ENCODE results near the gene SHISA5. TPM values are rescaled to one million over a fixed set of nuclear protein-coding genes. Genes with fewer than 3 reads are reported as not detected.

Gene SHISA5
- total RNA-seq, 4 donors from 2014 or later, result 64.1 to 90.6 (median 75.4) TPM

DNA sequence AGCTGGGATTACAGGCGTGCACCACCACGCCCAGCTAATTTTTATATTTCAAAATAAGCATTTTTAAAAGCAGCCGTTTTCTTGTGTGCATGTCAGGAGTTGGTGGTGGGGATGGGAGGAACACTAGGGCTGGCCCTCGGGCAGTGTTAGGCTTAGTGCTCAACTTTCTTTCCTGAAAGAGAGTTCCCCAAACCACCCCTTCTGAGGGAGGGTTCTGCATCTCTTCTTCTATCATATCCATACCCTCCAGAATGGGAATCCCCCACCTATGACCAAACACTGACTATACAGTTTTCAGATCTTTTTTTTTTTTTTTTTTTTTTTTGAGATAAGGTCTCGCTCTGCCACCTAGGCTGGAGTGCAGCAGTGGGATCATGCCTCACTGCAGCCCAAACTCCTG is 40.2 kb upstream of the SHISA5 start:
- TF ChIP-seq, protein P1, sequence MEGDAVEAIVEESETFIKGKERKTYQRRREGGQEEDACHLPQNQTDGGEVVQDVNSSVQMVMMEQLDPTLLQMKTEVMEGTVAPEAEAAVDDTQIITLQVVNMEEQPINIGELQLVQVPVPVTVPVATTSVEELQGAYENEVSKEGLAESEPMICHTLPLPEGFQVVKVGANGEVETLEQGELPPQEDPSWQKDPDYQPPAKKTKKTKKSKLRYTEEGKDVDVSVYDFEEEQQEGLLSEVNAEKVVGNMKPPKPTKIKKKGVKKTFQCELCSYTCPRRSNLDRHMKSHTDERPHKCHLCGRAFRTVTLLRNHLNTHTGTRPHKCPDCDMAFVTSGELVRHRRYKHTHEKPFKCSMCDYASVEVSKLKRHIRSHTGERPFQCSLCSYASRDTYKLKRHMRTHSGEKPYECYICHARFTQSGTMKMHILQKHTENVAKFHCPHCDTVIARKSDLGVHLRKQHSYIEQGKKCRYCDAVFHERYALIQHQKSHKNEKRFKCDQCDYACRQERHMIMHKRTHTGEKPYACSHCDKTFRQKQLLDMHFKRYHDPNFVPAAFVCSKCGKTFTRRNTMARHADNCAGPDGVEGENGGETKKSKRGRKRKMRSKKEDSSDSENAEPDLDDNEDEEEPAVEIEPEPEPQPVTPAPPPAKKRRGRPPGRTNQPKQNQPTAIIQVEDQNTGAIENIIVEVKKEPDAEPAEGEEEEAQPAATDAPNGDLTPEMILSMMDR (IDR thresholded peaks at IDR 0.05; ENCODE audit: low read depth), result no peak

DNA sequence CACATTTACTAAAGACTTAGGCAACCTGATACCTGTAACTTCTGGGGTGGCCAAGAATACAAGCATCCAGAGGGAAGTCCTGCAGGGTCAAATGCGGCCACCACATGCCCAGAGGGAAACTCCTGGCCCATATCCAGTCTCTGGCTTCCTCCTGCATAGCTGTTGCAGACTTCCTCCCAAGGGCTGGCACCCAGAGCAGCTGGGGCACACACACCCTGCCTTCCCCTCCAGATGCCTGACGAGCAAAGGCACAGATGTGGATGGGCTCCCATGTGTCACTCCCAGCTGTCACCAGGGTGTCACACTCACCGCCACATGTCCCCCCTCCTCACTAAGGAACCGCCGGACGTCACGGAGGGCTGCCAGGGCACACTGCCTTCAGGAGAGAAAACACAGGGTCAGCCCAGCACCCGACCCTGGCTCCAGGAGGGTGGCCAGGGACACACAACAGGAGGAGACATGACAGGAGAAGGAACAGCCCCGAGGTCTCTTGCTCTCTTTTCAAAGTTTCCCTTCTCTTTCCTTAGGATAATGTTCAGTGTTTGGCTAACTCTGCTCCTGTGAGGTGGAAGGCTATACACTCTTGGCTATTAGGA is 39.4 kb upstream of the SHISA5 start:
- TF ChIP-seq, protein P1 (IDR thresholded peaks at IDR 0.05; ENCODE audit: low read depth), result no peak

DNA sequence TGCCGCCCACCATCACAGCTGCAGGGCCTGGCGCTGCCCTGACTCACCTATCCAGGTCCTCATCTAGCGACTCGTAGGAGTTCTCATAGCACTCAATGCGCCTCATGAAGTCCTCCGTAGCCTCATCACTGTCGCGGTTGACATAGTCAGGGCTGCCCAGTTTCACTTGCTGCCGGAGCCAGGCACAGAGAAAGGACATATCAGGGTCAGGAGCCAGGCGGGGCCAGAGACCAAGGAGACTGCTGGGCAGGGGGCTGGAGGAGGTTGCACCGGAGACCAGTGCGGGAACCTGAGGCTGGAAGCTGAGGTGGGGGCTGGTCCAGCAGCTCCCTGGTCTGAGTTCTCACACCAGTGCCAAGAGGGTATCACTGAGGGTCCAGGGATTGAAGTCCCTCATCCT is 34.5 kb upstream of the SHISA5 start:
- TF ChIP-seq, protein P1 (IDR thresholded peaks at IDR 0.05; ENCODE audit: low read depth), result no peak

DNA sequence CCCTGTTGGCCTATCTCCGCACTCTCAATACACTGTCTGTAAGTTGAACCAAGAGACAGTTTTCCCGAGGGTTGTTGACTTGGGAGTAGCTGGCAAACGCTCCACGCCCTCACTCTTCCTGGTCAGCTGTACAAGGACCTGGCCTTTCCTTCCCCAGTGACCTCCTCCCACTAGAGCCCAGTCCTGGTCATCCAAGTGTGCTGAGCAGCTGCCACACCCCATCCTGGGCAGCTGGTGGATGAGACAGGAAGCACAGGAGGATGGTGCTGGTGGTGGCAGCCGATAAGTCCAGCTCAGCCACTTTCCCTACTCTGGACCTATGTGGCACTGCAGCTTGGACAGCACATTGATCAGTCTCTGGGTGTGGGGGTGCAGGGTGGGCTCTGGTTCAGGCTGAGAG is 32.8 kb upstream of the SHISA5 start:
- TF ChIP-seq, protein P1 (IDR thresholded peaks at IDR 0.05; ENCODE audit: low read depth), result no peak

DNA sequence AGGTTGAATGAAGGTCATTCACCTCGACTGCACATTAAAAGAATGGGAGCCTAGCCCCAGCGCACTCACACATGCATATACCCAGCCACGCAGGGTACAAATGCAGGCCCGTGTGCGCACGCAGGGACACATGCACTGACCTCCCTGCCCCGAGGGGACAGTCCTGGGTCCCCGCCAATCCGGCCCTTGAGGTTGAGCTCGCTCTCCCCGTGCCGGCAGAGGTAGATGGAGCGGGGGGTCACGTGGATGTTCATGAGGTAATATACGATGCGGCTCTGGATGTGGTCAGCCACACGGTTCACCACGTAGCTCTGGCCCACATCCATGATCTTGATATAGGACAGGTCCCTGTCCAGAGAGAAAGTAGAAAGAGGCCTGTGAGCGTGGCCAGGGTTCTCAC is 32.1 kb upstream of the SHISA5 start:
- TF ChIP-seq, protein P1 (IDR thresholded peaks at IDR 0.05; ENCODE audit: low read depth), result no peak

DNA sequence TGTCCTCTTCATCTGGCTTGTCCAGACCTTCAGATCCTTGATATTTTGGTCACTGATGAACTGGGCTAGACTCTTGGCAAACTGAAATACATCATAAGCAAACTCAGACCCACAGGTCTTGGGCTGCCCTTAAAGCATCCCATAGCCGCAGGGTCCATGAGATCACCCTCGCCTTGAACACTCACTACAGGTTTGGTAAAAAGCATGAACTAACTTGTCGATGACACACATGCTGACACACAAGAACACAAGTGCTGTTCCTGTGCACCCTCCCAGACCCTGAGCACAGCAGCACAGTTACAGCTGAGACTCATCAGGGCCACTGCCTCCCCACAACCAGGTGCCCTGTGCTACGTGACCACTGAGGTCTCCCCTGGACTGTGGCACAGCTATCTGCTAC is 31.6 kb upstream of the SHISA5 start:
- TF ChIP-seq, protein P1 (IDR thresholded peaks at IDR 0.05; ENCODE audit: low read depth), result no peak

DNA sequence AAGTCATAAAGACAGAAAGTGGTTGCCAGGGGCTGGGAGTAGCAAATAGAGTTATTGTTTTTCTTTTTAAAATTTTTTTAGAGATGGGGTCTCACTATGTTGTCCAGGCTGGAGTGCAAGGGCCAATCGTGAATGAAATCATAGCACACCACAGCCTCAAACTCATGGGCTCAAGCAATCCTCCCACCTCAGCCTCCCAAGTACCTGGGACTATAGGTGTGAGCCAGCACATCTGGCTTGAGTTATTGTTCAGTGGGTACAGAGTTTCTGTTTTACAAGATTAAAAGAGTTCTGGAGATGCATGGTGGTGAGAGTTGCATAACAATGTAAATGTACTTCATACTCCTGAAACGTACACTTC is 29.0 kb upstream of the SHISA5 start:
- TF ChIP-seq, protein P1 (IDR thresholded peaks at IDR 0.05; ENCODE audit: low read depth), result no peak
